Activated CD8-positive, alpha-beta memory T cell treated with anti-CD3 and anti-CD28 coated beads, Interleukin-2, amount 50 U/mL, for 4 hours (primary cell): ENCODE measurements around the gene ZNF813.
"Not testable (repeated sequence)": the region's sequence is repeated elsewhere in the genome, so short reads cannot be mapped to it uniquely, and the experiment has no call there.

Source experiments
- DNase-seq: peaks from one replicate; pipeline ENCODE4 v3.0.0-alpha.2; 2020

The ZNF813 gene

GRCh38 chr19:53485046-53486004 lies 17.8 kb downstream of the ZNF813 start:
- no peak for DNase-seq

DNA sequence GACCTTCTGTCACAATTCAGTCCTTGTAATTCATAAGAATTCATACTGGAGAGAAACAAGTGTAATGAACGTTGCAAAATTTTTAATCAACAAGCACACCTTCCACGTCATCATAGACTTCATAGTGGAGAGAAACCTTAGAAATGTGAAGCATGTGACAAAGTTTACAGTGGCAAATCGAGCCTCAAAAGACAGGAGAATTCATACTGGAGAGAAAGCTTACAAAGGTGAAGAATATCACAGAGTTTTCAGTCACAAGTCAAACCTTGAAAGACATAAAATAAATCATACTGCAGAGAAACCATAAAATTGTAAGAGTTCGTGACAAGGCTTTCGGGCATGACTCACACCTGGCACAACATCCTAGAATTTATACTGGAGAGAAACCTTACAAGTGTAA lies 24.6 kb downstream of the ZNF813 start:
- DNase-seq, result no peak

DNA sequence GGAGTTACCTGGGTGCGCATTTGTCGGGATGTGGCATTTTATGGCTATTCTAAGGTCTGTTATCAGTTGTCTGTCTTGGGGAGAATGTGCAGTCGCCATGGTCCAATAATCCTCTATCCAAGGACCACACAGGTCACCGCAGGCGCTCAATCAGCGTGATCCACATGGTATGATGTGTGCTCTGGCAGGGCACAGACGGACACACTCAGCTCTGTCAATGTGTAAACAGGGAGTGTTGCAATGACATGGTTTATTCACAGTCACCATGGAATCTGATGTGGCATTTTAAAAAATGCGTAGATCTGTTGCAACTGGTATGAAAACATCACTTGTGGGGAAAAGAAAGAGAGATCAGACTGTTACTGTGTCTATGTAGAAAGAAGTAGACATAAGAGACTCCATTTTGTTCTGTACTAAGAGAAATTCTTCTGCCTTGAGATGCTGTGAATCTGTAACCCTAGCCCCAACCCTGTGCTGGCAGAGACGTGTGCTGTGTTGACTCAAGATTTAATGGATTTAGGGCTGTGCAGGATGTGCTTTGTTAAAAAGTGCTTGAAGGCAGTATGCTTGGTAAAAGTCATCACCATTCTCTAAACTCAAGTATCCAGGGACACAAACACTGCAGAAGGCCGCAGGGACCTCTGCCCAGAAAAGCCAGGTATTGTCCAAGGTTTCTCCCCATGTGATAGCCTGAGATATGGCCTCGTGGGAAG lies 29.9 kb downstream of the ZNF813 start:
- not testable (repeated sequence) for DNase-seq

- DNase-seq, result not testable (repeated sequence)
Observed at GRCh38 chr19:53498024-53498395, 30.5 kb downstream of the ZNF813 start.

GRCh38 chr19:53503151-53503550 lies 35.6 kb downstream of the ZNF813 start:
- DNase-seq, result not testable (repeated sequence)

- DNase-seq, result not testable (repeated sequence)
Observed at GRCh38 chr19:53503671-53504364, 36.3 kb downstream of the ZNF813 start.

DNA sequence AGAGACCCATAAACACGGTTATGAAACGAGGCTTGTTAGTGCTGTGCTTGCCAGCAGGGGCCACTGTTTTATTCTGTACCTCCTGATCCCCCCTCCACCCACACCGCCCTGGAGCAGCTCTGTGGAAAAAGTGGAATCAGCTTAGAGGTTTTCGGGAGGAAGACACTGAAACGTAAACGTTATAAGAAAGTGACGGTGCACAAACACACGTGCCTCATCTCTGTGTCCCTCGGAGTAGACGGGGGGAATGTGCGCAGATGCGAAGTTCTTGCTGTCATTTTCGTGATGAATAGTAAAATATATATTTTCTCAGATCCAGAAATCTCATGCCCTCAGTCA lies 36.8 kb downstream of the ZNF813 start:
- DNase-seq, result not testable (repeated sequence)

- DNase-seq, result no peak
Observed at GRCh38 chr19:53504885-53505284, 37.4 kb downstream of the ZNF813 start.

DNA sequence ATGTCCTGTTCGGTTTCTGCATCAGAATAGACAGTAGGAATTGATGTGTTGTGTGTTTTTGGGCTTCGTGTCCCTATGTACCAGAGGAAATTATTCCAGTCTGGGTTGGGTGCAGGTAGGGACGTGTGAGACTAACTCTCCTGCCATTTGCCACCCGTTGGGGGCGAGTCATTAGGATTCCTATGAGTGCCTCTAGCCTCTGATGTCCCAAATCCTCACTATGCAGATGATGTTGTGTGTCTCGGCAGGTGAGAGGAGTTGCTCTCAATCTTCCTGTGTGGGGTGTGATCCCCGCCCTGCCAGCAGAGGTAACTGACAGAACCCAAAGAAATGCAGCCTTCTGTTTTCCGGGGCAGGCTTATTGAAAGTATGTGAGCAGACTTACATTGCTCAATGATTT lies 39.2 kb downstream of the ZNF813 start:
- no peak for DNase-seq

DNA sequence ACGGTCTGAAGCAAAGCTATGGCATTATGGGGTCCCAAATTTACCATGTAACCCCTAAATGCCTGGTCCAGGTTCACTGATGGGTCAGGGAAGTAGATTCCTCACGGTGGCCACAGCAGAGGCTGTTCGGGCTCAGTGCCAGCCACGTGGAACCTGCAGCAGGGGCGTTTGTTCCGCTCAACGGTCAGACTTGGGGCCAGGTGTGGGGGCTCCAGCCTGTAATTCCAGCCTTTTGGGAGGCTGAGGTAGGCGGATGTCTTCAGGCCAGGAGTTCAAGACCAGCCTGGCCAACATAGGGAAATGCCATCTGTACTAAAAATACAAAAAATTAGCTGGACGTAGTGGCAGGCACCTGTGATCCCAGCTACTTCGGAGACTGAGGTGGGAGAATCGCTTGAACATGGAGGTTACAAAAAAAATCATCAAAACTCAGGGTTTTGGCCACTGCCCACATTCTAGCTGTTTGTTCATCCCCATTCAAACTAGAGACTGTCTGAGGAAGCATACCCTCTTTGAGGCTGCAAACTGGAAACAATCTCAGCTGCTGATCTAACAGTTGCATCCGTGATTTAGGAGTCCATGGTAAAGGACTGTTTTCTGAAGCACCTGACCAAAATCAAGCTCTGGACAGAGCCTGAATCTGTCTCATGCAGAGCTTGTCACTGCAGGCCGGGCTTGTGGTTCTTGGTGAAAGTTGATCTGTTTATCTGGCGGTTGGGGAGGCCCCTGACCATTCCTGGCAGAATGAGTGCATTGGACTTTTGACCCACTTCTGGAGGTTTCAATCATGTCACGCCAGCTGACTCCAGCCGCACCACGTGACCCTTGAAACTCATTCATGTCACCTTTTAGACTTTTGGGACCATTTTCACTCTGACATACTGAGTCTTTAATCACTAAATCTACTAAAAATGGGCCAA lies 40.2 kb downstream of the ZNF813 start:
- DNase-seq, result no peak

- no peak for DNase-seq
Observed at GRCh38 chr19:53509443-53509842, 41.9 kb downstream of the ZNF813 start.

- DNase-seq, result no peak
Observed at GRCh38 chr19:53509845-53510244, 42.3 kb downstream of the ZNF813 start.

DNA sequence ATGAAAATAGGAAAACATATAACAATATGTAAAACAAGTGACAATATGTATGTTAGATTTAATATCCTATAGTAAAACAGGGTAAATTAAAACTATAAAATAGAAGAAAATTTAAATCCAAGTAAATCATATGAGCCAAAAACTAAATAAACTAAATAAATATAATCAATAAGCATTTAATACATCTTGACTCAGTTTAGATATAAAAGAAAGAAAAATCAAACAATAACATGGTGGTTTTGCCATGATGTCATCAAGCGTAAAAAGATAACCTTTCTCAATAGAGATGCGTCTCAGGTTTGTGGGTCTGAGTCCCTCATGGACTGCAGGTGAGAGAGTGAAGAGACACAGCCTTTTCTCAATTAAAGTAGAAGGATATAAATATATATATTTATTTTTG lies 43.8 kb downstream of the ZNF813 start:
- no peak for DNase-seq

GRCh38 chr19:53511933-53512374 lies 44.4 kb downstream of the ZNF813 start:
- peak; percentile 53 for DNase-seq

DNA sequence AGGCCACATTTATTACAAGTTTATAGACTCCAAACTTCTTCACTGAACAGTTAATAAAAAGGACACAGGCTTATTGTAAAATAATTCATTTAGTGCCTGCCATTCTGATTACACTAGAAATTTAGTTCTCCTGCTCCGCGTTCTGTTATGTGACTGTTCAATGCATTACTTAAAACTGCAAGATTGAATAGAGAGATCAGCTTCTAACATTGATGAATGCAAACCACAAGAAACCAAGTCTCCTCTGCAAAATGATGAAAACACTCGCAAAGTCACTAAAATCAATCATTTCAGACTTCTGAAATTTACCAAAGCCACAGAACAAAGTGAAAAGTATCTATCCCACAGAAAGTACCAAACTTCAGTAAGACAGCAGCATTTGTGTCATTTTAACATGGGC lies 47.5 kb downstream of the ZNF813 start:
- not testable (repeated sequence) for DNase-seq

DNA sequence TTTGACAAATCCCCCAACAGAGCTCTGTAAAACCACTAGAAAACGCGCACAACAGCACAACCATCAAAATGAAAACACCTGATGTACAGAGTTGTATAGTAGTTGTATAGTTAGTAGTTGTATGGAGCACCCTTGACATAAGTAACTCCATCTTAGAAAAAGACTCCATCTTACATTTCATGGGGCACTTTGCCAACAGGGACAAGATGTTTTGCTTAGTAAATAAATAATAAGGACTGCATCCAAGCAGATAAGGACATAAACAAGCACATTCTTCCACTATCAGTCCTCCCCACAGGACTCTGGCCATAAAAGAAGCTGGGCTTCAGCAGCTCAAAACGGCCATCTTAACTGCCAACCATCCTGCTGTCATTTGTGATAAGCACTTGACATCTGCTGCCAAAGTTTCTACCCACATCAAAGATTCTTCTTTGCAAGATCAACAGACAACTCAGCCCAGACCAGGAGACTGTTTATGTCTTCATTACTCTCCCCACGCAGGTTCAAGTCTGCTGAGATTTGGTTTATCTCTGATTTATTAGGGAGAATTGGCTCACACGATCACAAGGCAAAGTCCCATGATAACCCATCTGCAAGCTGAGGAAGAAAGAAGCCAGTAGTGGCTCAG lies 49.7 kb downstream of the ZNF813 start:
- no peak for DNase-seq

- DNase-seq, result no peak
Observed at GRCh38 chr19:53518121-53518520, 50.6 kb downstream of the ZNF813 start.

DNA sequence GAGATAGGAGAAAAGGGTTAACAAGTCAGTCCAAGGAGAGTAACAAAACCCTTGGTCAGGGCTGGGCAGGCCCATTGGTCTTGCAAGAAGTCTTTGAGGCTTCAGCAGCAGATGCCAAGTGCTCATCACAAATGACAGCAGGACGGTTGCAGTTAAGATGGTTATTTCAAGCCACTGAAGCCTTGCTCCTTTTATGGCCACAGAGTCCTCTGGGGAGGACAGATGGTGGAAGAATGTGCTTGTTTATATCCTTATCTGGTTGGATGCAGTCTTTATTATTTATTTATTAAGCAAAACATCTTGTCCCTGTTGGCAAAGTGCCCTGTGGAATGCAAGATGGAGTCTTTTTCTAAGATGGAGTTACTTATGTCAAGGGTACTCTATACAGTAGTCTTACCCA lies 51.2 kb downstream of the ZNF813 start:
- DNase-seq, result no peak

GRCh38 chr19:53519446-53519845 lies 51.9 kb downstream of the ZNF813 start:
- no peak for DNase-seq

GRCh38 chr19:53520163-53520546 lies 52.6 kb downstream of the ZNF813 start:
- DNase-seq, result no peak

DNA sequence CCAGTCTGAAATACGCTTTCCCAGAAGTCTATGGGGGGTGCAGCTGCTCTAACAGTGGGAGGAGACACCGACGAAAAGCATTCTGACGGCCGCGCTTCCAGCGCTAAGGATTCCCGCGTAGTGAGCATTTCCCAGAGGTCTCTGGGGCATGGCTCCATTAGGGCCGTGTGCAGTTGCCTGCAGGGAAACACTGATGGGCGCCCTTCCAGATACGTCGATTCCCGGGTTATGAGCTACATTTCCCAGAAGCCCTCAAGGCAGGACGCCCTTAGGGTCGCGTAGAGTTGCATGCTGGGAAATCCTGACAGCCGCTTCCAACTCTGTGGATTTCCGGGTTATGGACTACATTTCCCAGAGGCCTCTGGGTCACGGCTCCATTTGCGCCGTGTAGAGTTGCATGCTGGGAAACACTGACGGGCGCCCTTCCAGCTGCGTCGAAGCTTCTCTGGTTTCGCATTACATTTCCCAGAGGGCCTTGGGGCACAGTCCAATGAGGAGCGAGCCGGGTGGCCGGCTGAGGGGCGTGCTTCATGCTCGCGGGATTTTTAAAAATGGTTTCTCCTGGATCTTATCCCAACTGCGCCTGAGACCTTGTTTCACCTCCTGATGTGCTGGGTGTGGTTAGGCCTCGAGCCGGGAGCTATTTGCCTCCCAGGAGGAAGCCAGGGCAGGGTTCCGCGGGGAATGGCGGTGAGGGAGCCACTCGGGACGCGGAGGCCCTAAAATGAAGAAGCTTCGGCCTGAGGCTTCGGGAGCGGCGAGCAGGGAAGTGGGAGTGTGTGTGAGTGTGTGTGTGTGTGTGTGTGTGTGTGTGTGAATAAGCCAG lies 53.2 kb downstream of the ZNF813 start:
- DNase-seq, result peak; percentile 84
